GM23338 (cell line): ENCODE results near the gene GNAO1. TPM values are rescaled to one million over a fixed set of nuclear protein-coding genes. Genes with fewer than 3 reads are reported as not detected.

Experiments used
- ATAC-seq: fragments of 200-7000 bp; cut with Tn5 transposase; 3 replicates; pipeline ENCODE4 v1.9.1; 2020
- DNase-seq: peaks from one replicate; pipeline ENCODE4 v3.0.0-alpha.2; 2015; ENCODE audit warnings: low spot score
- H2AFZ ChIP-seq: fragments of 200-600 bp; sonication (generic); 2 replicates; pipeline ENCODE4 v1.8.0; 2016; ENCODE audit warnings: antibody characterized with exemption, mild to moderate bottlenecking, moderate library complexity
- H3F3A ChIP-seq: fragments of 200-600 bp; sonication (generic); replicated peaks from 2 replicates; pipeline ENCODE4 v1.8.0; 2017; ENCODE audit warnings: antibody characterized with exemption, mixed run types, low read depth
- H3K27ac ChIP-seq: fragments of 200-600 bp; sonication (generic); 2 replicates; pipeline ENCODE4 v1.6.1; 2016; ENCODE audit warnings: low read depth
- H3K27me3 ChIP-seq: fragments of 200-600 bp; sonication (generic); 2 replicates; pipeline ENCODE4 v1.8.0; 2016; ENCODE audit warnings: mild to moderate bottlenecking, mixed run types, moderate library complexity; ENCODE audit not compliant: insufficient read depth
- H3K36me3 ChIP-seq: fragments of 200-600 bp; sonication (generic); 2 replicates; pipeline ENCODE4 v1.8.0; 2016; ENCODE audit warnings: mild to moderate bottlenecking; ENCODE audit not compliant: insufficient read depth
- H3K4me1 ChIP-seq: fragments of 200-600 bp; sonication (generic); 2 replicates; pipeline ENCODE4 v1.8.0; 2016; ENCODE audit warnings: mild to moderate bottlenecking, moderate library complexity; ENCODE audit not compliant: insufficient read depth
- H3K4me2 ChIP-seq: fragments of 200-600 bp; sonication (generic); 2 replicates; pipeline ENCODE4 v1.7.1; 2017; ENCODE audit warnings: mixed run types
- H3K4me3 ChIP-seq: fragments of 200-600 bp; sonication (generic); 2 replicates; pipeline ENCODE4 v1.6.1; 2016; ENCODE audit warnings: mixed run types
- H3K79me2 ChIP-seq: fragments of 200-600 bp; sonication (generic); replicated peaks from 2 replicates; pipeline ENCODE4 v1.8.0; 2017; ENCODE audit warnings: mild to moderate bottlenecking; ENCODE audit not compliant: insufficient read depth
- H3K9me2 ChIP-seq: fragments of 200-600 bp; sonication (generic); 2 replicates; pipeline ENCODE4 v1.8.0; 2017; ENCODE audit not compliant: insufficient read depth
- H4K20me1 ChIP-seq: fragments of 200-600 bp; sonication (generic); replicated peaks from 2 replicates; pipeline ENCODE4 v1.8.0; 2017; ENCODE audit warnings: mild to moderate bottlenecking; ENCODE audit not compliant: insufficient read depth
- H3K27ac Mint-ChIP-seq: 2 replicates; pipeline ENCODE4 v1.8.0; 2020; ENCODE audit warnings: inconsistent platforms, mild to moderate bottlenecking, moderate library complexity, mixed read lengths
- H3K27me3 Mint-ChIP-seq: 3 replicates; pipeline ENCODE4 v1.8.0; 2022; ENCODE audit warnings: low read depth, mild to moderate bottlenecking, moderate library complexity, mixed read lengths, inconsistent platforms; ENCODE audit not compliant: insufficient read depth, poor library complexity
- H3K36me3 Mint-ChIP-seq: 3 replicates; pipeline ENCODE4 v1.8.0; 2021; ENCODE audit warnings: low read depth, mild to moderate bottlenecking, inconsistent platforms, moderate library complexity, mixed read lengths
- H3K4me1 Mint-ChIP-seq: 3 replicates; pipeline ENCODE4 v1.8.0; 2020; ENCODE audit warnings: mild to moderate bottlenecking, inconsistent platforms, mixed read lengths
- H3K4me3 Mint-ChIP-seq: 3 replicates; pipeline ENCODE4 v1.8.0; 2021; ENCODE audit warnings: moderate library complexity, mild to moderate bottlenecking, inconsistent platforms, mixed read lengths
- H3K9me3 Mint-ChIP-seq: 3 replicates; pipeline ENCODE4 v1.8.0; 2020; ENCODE audit warnings: moderate library complexity, mild to moderate bottlenecking, inconsistent platforms, mixed read lengths
- JUNB ChIP-seq: IDR thresholded peaks from one replicate; pipeline ENCODE4 v1.6.1; 2016; ENCODE audit warnings: antibody characterized with exemption; ENCODE audit not compliant: unreplicated experiment
- polyA plus RNA-seq: library from polyadenylated mRNA; unstranded; fragments of >200 nt; fragmentation: Nextera tagmentation; extraction: Ambion mirVana; gene quantifications from 2 replicates; pipeline ENCODE4 v1.2.1, GENCODE V29; 2016
- total RNA-seq: library from RNA; depleted of rRNA; stranded (reverse); fragments of >200 nt; shearing (Covaris generic); gene quantifications from 2 replicates; pipeline ENCODE4 v1.2.3, GENCODE V29; 2014
- TF ChIP-seq, protein P1 (sequence below): IDR thresholded peaks from one replicate; pipeline ENCODE4 v1.6.1; 2018; ENCODE audit warnings: antibody characterized with exemption; ENCODE audit not compliant: unreplicated experiment
- TF ChIP-seq, protein P2 (sequence below): fragments of 250-450 bp; sonication (Bioruptor Pico); IDR thresholded peaks from 2 replicates; pipeline ENCODE4 v1.5.0; 2020; ENCODE audit warnings: mild to moderate bottlenecking, moderate library complexity

GNAO1 gene
- total and polyA plus RNA-seq, 2 experiments from 2014 or later = 6.5 to 24.8 TPM

- no peaks in the 10 kb centered on the region for H3K4me1 ChIP-seq
- H3K27ac ChIP-seq = no peak overlapping the region
- Mint-ChIP-seq H3K4me3 (no peak overlapping the region), H3K9me3 (no peaks in the 10 kb centered on the region), H3K27ac (no peak overlapping the region), H3K4me1 (peaks cover 15% of the 10 kb centered on the region), H3K27me3 (peaks cover 6% of the 10 kb centered on the region), H3K36me3 (no peaks in the 10 kb centered on the region; the same call in 2 of the 3 replicates)
- no peaks in the 10 kb centered on the region for H3K27me3 ChIP-seq
- H3K79me2 ChIP-seq = no peaks in the 10 kb centered on the region
- no peaks in the 10 kb centered on the region for H3K9me2 ChIP-seq
- H2AFZ ChIP-seq = no peak overlapping the region
- H3K4me2 ChIP-seq = no peak overlapping the region
- no peaks in the 10 kb centered on the region for H3F3A ChIP-seq
- no peak overlapping the region for H3K4me3 ChIP-seq
- ATAC-seq (no peak), DNase-seq (no peak)
- TF ChIP-seq, protein P1, sequence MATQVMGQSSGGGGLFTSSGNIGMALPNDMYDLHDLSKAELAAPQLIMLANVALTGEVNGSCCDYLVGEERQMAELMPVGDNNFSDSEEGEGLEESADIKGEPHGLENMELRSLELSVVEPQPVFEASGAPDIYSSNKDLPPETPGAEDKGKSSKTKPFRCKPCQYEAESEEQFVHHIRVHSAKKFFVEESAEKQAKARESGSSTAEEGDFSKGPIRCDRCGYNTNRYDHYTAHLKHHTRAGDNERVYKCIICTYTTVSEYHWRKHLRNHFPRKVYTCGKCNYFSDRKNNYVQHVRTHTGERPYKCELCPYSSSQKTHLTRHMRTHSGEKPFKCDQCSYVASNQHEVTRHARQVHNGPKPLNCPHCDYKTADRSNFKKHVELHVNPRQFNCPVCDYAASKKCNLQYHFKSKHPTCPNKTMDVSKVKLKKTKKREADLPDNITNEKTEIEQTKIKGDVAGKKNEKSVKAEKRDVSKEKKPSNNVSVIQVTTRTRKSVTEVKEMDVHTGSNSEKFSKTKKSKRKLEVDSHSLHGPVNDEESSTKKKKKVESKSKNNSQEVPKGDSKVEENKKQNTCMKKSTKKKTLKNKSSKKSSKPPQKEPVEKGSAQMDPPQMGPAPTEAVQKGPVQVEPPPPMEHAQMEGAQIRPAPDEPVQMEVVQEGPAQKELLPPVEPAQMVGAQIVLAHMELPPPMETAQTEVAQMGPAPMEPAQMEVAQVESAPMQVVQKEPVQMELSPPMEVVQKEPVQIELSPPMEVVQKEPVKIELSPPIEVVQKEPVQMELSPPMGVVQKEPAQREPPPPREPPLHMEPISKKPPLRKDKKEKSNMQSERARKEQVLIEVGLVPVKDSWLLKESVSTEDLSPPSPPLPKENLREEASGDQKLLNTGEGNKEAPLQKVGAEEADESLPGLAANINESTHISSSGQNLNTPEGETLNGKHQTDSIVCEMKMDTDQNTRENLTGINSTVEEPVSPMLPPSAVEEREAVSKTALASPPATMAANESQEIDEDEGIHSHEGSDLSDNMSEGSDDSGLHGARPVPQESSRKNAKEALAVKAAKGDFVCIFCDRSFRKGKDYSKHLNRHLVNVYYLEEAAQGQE = no peak
- TF ChIP-seq, protein P2, sequence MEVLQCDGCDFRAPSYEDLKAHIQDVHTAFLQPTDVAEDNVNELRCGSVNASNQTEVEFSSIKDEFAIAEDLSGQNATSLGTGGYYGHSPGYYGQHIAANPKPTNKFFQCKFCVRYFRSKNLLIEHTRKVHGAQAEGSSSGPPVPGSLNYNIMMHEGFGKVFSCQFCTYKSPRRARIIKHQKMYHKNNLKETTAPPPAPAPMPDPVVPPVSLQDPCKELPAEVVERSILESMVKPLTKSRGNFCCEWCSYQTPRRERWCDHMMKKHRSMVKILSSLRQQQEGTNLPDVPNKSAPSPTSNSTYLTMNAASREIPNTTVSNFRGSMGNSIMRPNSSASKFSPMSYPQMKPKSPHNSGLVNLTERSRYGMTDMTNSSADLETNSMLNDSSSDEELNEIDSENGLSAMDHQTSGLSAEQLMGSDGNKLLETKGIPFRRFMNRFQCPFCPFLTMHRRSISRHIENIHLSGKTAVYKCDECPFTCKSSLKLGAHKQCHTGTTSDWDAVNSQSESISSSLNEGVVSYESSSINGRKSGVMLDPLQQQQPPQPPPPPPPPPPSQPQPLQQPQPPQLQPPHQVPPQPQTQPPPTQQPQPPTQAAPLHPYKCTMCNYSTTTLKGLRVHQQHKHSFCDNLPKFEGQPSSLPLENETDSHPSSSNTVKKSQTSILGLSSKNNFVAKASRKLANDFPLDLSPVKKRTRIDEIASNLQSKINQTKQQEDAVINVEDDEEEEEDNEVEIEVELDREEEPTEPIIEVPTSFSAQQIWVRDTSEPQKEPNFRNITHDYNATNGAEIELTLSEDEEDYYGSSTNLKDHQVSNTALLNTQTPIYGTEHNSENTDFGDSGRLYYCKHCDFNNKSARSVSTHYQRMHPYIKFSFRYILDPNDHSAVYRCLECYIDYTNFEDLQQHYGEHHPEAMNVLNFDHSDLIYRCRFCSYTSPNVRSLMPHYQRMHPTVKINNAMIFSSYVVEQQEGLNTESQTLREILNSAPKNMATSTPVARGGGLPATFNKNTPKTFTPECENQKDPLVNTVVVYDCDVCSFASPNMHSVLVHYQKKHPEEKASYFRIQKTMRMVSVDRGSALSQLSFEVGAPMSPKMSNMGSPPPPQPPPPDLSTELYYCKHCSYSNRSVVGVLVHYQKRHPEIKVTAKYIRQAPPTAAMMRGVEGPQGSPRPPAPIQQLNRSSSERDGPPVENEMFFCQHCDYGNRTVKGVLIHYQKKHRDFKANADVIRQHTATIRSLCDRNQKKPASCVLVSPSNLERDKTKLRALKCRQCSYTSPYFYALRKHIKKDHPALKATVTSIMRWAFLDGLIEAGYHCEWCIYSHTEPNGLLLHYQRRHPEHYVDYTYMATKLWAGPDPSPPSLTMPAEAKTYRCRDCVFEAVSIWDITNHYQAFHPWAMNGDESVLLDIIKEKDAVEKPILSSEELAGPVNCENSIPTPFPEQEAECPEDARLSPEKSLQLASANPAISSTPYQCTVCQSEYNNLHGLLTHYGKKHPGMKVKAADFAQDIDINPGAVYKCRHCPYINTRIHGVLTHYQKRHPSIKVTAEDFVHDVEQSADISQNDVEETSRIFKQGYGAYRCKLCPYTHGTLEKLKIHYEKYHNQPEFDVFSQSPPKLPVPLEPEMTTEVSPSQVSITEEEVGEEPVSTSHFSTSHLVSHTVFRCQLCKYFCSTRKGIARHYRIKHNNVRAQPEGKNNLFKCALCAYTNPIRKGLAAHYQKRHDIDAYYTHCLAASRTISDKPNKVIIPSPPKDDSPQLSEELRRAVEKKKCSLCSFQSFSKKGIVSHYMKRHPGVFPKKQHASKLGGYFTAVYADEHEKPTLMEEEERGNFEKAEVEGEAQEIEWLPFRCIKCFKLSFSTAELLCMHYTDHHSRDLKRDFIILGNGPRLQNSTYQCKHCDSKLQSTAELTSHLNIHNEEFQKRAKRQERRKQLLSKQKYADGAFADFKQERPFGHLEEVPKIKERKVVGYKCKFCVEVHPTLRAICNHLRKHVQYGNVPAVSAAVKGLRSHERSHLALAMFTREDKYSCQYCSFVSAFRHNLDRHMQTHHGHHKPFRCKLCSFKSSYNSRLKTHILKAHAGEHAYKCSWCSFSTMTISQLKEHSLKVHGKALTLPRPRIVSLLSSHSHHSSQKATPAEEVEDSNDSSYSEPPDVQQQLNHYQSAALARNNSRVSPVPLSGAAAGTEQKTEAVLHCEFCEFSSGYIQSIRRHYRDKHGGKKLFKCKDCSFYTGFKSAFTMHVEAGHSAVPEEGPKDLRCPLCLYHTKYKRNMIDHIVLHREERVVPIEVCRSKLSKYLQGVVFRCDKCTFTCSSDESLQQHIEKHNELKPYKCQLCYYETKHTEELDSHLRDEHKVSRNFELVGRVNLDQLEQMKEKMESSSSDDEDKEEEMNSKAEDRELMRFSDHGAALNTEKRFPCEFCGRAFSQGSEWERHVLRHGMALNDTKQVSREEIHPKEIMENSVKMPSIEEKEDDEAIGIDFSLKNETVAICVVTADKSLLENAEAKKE (CRISPR knock-in tag) = no peak
- TF ChIP-seq JUNB = no peak
- H3K36me3 ChIP-seq = no peaks in the 10 kb centered on the region
- H4K20me1 ChIP-seq = no peaks in the 10 kb centered on the region
Observed at GRCh38 chr16:56306690-56307533, 115.6 kb downstream of the GNAO1 start.
